Panc1 (cell line): ENCODE results near the gene SPOCK1. TPM values are rescaled to one million over a fixed set of nuclear protein-coding genes. Genes with fewer than 3 reads are reported as not detected.

ENCODE experiments used
- ATAC-seq: fragments of 200-7000 bp; cut with Tn5 transposase; 2 replicates; pipeline ENCODE4 v1.9.1; 2020; ENCODE audit warnings: mild to moderate bottlenecking, moderate library complexity
- BruUV-seq: library from RNA; stranded (reverse); fragments of 400-500 nt; replicated peaks from 2 replicates; lab custom pipeline; 2021; lab: Mats Ljungman, UMichigan
- CTCF ChIA-PET: fragments of 300-600 bp; sonication (Branson Sonifier 250); formaldehyde crosslinking; loops from one replicate; lab custom pipeline; 2022; ENCODE audit warnings: antibody characterized with exemption; lab: Charles Lee
- POLR2A ChIA-PET: fragments of 300-600 bp; sonication (Branson Sonifier 250); formaldehyde crosslinking; loops from one replicate; lab custom pipeline; 2022; ENCODE audit warnings: antibody characterized with exemption; lab: Charles Lee
- DNase-seq: peaks from one replicate; pipeline ENCODE4 v3.0.0-alpha.2; 2010; ENCODE audit warnings: low read depth, low spot score
- H3K27ac ChIP-seq: 2 replicates; pipeline ENCODE4 v1.5.1; 2011; ENCODE audit warnings: mild to moderate bottlenecking, low read length, inconsistent platforms
- H3K27me3 ChIP-seq: fragments of 200-500 bp; sonication (Bioruptor generic); 2 replicates; pipeline ENCODE4 v1.6.0; 2014; ENCODE audit warnings: low read length, inconsistent platforms; ENCODE audit not compliant: control insufficient read depth, insufficient read depth
- H3K36me3 ChIP-seq: fragments of 200-500 bp; sonication (Bioruptor generic); 2 replicates; pipeline ENCODE4 v1.5.1; 2014; ENCODE audit warnings: inconsistent platforms, mild to moderate bottlenecking, low read length, moderate library complexity; ENCODE audit not compliant: control insufficient read depth, insufficient read depth
- H3K4me1 ChIP-seq: 2 replicates; pipeline ENCODE4 v1.5.1; 2011; ENCODE audit warnings: inconsistent platforms, mild to moderate bottlenecking, low read length, moderate library complexity; ENCODE audit not compliant: control insufficient read depth, insufficient read depth
- H3K4me3 ChIP-seq, 2 experiments: 2 replicates each; pipeline ENCODE4 v1.5.1; 2011 to 2012; ENCODE audit warnings: low read depth in 2 of 2, low read length in 2 of 2, mild to moderate bottlenecking in 2 of 2, inconsistent platforms in 1 of 2, moderate library complexity in 1 of 2
- H3K9me3 ChIP-seq: fragments of 200-500 bp; sonication (Bioruptor generic); 2 replicates; pipeline ENCODE4 v1.5.1; 2014; ENCODE audit warnings: low read depth, mild to moderate bottlenecking, inconsistent platforms, low read length, moderate library complexity; ENCODE audit not compliant: control insufficient read depth, insufficient read depth
- POLR2AphosphoS5 ChIP-seq: IDR thresholded peaks from 2 replicates; pipeline ENCODE4 v1.6.1; 2012; ENCODE audit warnings: mild to moderate bottlenecking, low read depth, low read length, moderate library complexity
- SIN3A ChIP-seq: IDR thresholded peaks from 2 replicates; pipeline ENCODE4 v1.6.1; 2012; ENCODE audit warnings: low read depth, mild to moderate bottlenecking, low read length, moderate library complexity, borderline replicate concordance; ENCODE audit not compliant: insufficient read depth
- TCF7L2 ChIP-seq: IDR thresholded peaks from 2 replicates; pipeline ENCODE4 v1.6.1; 2011; ENCODE audit warnings: mild to moderate bottlenecking, low read depth, low read length, inconsistent platforms
- in situ Hi-C: cut with HindIII; loops from 2 replicates; pipeline ENCODE4 v1.10.0; 2016; ENCODE audit warnings: low sequenced_read_pairs, low pct_unique_long_range_greater_than_20kb
- intact Hi-C: fragments of 100-400 bp; cut with micrococcal nuclease; formaldehyde crosslinking; loops from one replicate; pipeline ENCODE4 v1.10.0; 2022; ENCODE audit not compliant: unreplicated experiment
- total RNA-seq: library from RNA; stranded (reverse); gene quantifications from one replicate; pipeline ENCODE4 v1.2.1, GENCODE V29; 2021; ENCODE audit not compliant: unreplicated experiment
- TF ChIP-seq, protein P1 (sequence below), 2 experiments: IDR thresholded peaks; 2 replicates each; pipeline ENCODE4 v1.6.1; 2011 to 2012; ENCODE audit warnings: low read depth in 2 of 2, control low read depth in 1 of 2, low read length in 1 of 2, mild to moderate bottlenecking in 1 of 2, moderate library complexity in 1 of 2; ENCODE audit not compliant: insufficient read depth in 1 of 2
- TF ChIP-seq, protein P2 (sequence below): fragments of 450-650 bp; IDR thresholded peaks from 2 replicates; pipeline ENCODE4 v1.5.1; 2017; ENCODE audit warnings: mild to moderate bottlenecking

SPOCK1 gene
- total RNA-seq, 1 experiment from 2014 or later: 15.6 TPM

DNA sequence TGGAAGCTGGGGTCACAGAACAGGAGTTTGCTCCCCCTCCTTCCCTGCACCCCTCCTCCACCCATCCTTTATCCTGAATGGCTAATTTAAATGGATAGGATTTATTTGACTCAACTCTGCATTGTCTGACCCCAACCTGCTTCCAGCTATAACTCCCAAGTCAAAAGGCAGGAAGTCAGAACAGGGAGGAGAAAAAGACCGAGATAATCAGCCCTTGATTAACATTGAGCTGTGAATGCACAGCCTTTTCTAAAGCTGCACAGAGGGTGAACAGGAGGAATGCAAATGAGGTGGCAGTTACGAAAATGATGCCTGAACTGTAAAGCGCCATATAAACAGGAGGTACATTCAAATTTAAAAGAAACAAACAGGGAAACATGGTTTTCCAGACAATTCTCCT, 152.8 kb downstream of the SPOCK1 start:
- DNase-seq (no peak), ATAC-seq (no peak)
- Histone ChIP-seq H3K36me3 (no peaks in the 10 kb centered on the region), H3K27me3 (no peaks in the 10 kb centered on the region), H3K4me1 (no peaks in the 10 kb centered on the region), H3K9me3 (no peaks in the 10 kb centered on the region), H3K4me3 (no peak overlapping the region), H3K27ac (no peak overlapping the region)
- in situ Hi-C loops (no loop called here), intact Hi-C loops (no loop called here)
- CTCF ChIA-PET: interaction anchor here (1.9 kb wide), 1 partner anchor 26 kb away, joined by 9 read pairs; no protein-coding TSS in a partner anchor
- BruUV-seq: no TSS peak
- TF ChIP-seq TCF7L2 (no peak), POLR2AphosphoS5 (no peak), SIN3A (no peak)
- TF ChIP-seq, protein P1, sequence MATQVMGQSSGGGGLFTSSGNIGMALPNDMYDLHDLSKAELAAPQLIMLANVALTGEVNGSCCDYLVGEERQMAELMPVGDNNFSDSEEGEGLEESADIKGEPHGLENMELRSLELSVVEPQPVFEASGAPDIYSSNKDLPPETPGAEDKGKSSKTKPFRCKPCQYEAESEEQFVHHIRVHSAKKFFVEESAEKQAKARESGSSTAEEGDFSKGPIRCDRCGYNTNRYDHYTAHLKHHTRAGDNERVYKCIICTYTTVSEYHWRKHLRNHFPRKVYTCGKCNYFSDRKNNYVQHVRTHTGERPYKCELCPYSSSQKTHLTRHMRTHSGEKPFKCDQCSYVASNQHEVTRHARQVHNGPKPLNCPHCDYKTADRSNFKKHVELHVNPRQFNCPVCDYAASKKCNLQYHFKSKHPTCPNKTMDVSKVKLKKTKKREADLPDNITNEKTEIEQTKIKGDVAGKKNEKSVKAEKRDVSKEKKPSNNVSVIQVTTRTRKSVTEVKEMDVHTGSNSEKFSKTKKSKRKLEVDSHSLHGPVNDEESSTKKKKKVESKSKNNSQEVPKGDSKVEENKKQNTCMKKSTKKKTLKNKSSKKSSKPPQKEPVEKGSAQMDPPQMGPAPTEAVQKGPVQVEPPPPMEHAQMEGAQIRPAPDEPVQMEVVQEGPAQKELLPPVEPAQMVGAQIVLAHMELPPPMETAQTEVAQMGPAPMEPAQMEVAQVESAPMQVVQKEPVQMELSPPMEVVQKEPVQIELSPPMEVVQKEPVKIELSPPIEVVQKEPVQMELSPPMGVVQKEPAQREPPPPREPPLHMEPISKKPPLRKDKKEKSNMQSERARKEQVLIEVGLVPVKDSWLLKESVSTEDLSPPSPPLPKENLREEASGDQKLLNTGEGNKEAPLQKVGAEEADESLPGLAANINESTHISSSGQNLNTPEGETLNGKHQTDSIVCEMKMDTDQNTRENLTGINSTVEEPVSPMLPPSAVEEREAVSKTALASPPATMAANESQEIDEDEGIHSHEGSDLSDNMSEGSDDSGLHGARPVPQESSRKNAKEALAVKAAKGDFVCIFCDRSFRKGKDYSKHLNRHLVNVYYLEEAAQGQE (IDR thresholded peaks at IDR 0.05; ENCODE audit: insufficient read depth in 1 of 2, low read depth in 2 of 2, low read length in 1 of 2): no peak
- TF ChIP-seq, protein P2, sequence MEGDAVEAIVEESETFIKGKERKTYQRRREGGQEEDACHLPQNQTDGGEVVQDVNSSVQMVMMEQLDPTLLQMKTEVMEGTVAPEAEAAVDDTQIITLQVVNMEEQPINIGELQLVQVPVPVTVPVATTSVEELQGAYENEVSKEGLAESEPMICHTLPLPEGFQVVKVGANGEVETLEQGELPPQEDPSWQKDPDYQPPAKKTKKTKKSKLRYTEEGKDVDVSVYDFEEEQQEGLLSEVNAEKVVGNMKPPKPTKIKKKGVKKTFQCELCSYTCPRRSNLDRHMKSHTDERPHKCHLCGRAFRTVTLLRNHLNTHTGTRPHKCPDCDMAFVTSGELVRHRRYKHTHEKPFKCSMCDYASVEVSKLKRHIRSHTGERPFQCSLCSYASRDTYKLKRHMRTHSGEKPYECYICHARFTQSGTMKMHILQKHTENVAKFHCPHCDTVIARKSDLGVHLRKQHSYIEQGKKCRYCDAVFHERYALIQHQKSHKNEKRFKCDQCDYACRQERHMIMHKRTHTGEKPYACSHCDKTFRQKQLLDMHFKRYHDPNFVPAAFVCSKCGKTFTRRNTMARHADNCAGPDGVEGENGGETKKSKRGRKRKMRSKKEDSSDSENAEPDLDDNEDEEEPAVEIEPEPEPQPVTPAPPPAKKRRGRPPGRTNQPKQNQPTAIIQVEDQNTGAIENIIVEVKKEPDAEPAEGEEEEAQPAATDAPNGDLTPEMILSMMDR: no peak
- POLR2A ChIA-PET: no interaction called here

DNA sequence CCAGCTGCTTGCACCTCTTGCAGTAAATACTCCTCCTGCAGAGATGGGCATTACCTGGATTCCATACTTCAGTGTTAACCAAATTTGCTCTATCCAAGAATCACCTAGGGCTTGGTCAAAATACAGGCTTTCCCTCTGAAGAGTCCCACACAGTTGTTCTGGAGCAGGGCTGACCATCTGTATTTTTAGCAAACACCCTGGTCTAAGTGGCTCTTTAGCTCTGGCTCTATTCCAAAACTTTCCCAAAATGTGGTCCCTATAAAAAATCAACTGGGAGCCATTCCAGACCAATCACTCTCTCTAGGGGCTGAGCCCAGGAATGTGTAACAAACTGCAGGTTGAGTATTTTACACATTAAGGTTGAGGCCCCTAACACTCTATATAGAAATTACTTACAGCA, 153.7 kb downstream of the SPOCK1 start:
- Histone ChIP-seq H3K27ac (no peak overlapping the region), H3K4me1 (no peaks in the 10 kb centered on the region), H3K4me3 (no peak overlapping the region), H3K27me3 (no peaks in the 10 kb centered on the region), H3K9me3 (no peaks in the 10 kb centered on the region), H3K36me3 (no peaks in the 10 kb centered on the region)
- in situ Hi-C loops (no loop called here), intact Hi-C loops (no loop called here)
- POLR2A ChIA-PET: no interaction called here
- TF ChIP-seq SIN3A (no peak), TCF7L2 (no peak), POLR2AphosphoS5 (no peak)
- TF ChIP-seq, protein P1 (IDR thresholded peaks at IDR 0.05; ENCODE audit: insufficient read depth in 1 of 2, low read depth in 2 of 2, low read length in 1 of 2): no peak
- TF ChIP-seq, protein P2: no peak
- no peak for ATAC-seq
- no TSS peak for BruUV-seq
- CTCF ChIA-PET: interaction anchor here (1.9 kb wide), 1 partner anchor 25 kb away, joined by 9 read pairs; no protein-coding TSS in a partner anchor
- no peak for DNase-seq
